NK-92 (cell line): ENCODE data around the gene CNPY4.

Experiments
- DNase-seq: peaks from one replicate; lab custom pipeline; 2025; ENCODE audit not compliant: unreplicated experiment; lab: John Stamatoyannopoulos, UW

The CNPY4 gene

GRCh38 chr7:100091411-100092181 lies 27.8 kb upstream of the CNPY4 start:
- DNase-seq = no peak

- DNase-seq = no peak
Observed at GRCh38 chr7:100093054-100093453, 26.4 kb upstream of the CNPY4 start.

GRCh38 chr7:100093498-100093897 lies 25.9 kb upstream of the CNPY4 start:
- no peak for DNase-seq

- no peak for DNase-seq
Observed at GRCh38 chr7:100093925-100094486, 25.4 kb upstream of the CNPY4 start.

GRCh38 chr7:100095289-100095688 lies 24.1 kb upstream of the CNPY4 start:
- DNase-seq = no peak

- no peak for DNase-seq
Observed at GRCh38 chr7:100095704-100096103, 23.7 kb upstream of the CNPY4 start.

- no peak for DNase-seq
Observed at GRCh38 chr7:100098913-100099312, 20.5 kb upstream of the CNPY4 start.

GRCh38 chr7:100099452-100099851 lies 20.0 kb upstream of the CNPY4 start:
- no peak for DNase-seq

GRCh38 chr7:100100420-100101015 lies 18.9 kb upstream of the CNPY4 start:
- DNase-seq = no peak

- DNase-seq = peak; percentile 80
Observed at GRCh38 chr7:100101016-100101862, 18.2 kb upstream of the CNPY4 start, which contains the start of the genes AP4M1 and MCM7. Gene AP4M1, plus strand, starts transcription at chr7:100101643. Its CDS starts 72 bp downstream, at chr7:100101715. Gene MCM7, minus strand, starts transcription at chr7:100101397. Its CDS starts 103 bp downstream, at chr7:100101294.

- DNase-seq = no peak
Observed at GRCh38 chr7:100102950-100103840, 16.2 kb upstream of the CNPY4 start.

- DNase-seq = no peak
Observed at GRCh38 chr7:100105534-100105933, 13.9 kb upstream of the CNPY4 start.

GRCh38 chr7:100106633-100107032 lies 12.8 kb upstream of the CNPY4 start:
- DNase-seq = no peak

GRCh38 chr7:100107125-100107737 lies 12.2 kb upstream of the CNPY4 start:
- DNase-seq = no peak

GRCh38 chr7:100107890-100108289 lies 11.5 kb upstream of the CNPY4 start:
- DNase-seq = no peak

GRCh38 chr7:100109521-100110163 lies 9.8 kb upstream of the CNPY4 start:
- DNase-seq = no peak

GRCh38 chr7:100111156-100111555 lies 8.3 kb upstream of the CNPY4 start:
- no peak for DNase-seq

GRCh38 chr7:100111914-100112313 lies 7.5 kb upstream of the CNPY4 start:
- DNase-seq = no peak

GRCh38 chr7:100115026-100115425 lies 4.4 kb upstream of the CNPY4 start:
- DNase-seq = no peak
